GM12873 (cell line): Measurements from ENCODE around the gene TRIM10.

Experiments used
- TF ChIP-seq, protein P1 (sequence below): IDR thresholded peaks from 2 replicates; pipeline ENCODE4 v1.5.1; 2012; ENCODE audit warnings: low read depth, mild to moderate bottlenecking, moderate library complexity, low read length, control low read depth; ENCODE audit not compliant: insufficient read depth; ENCODE audit errors: missing control alignments

Gene TRIM10

GRCh38 chr6:30152016-30152673 is 8.9 kb downstream of the TRIM10 start:
- TF ChIP-seq, protein P1, sequence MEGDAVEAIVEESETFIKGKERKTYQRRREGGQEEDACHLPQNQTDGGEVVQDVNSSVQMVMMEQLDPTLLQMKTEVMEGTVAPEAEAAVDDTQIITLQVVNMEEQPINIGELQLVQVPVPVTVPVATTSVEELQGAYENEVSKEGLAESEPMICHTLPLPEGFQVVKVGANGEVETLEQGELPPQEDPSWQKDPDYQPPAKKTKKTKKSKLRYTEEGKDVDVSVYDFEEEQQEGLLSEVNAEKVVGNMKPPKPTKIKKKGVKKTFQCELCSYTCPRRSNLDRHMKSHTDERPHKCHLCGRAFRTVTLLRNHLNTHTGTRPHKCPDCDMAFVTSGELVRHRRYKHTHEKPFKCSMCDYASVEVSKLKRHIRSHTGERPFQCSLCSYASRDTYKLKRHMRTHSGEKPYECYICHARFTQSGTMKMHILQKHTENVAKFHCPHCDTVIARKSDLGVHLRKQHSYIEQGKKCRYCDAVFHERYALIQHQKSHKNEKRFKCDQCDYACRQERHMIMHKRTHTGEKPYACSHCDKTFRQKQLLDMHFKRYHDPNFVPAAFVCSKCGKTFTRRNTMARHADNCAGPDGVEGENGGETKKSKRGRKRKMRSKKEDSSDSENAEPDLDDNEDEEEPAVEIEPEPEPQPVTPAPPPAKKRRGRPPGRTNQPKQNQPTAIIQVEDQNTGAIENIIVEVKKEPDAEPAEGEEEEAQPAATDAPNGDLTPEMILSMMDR, result no peak

GRCh38 chr6:30151580-30151979 is 9.4 kb downstream of the TRIM10 start:
- TF ChIP-seq, protein P1, result no peak

DNA sequence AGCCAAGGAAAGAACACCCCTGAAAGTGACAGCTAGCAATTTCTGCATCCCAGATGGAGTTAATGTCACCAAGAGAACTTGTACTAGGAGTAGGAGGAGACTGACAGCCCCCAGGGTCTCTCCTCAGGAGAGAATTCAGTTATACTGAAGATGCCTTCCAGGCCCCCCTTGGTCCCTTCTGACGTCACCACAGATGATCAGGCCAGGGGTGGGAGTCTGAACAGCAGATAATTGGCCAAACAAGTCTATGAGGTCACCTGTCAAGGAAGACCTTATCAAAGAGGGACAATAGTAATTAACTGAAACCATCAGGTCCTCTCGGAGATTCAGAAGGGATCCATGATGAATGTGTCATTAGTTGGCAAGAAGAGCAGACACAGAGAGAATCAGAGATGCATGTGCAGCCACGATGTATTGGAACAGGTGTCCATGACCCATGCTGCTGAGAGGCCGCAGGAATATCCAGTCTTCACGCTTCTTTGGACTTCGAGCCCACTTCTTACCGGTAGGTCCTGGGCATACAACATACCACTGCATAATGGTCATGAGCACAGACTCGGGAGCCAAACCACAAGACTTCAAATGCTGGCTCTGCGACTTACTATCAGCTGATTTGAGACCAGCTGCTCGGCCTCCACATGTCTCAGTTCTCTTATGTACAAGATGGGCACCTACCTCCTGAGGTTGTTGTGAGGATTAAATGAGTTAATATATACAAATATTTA is 10.2 kb downstream of the TRIM10 start:
- TF ChIP-seq, protein P1, result no peak

- TF ChIP-seq, protein P1, result no peak
Observed at GRCh38 chr6:30149858-30150550, 11.0 kb downstream of the TRIM10 start.

DNA sequence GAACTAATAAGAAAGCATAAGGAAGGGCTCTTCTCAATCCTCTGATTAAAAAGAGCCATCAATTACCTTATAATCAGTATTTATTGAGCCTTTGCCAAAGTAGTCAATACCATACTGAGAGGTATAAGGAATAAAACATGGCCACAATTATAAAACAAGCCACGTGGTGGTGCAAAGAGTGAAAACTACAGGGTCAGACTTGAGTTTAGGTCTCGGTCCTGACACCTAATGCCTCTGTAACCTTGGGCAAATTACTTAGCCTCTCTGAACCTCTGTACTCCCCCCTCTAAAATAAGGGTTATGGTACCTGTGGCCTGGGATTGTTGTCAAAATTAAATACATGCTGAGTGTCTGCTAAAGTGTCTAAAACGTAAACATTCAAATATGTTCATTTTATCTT is 11.8 kb downstream of the TRIM10 start:
- TF ChIP-seq, protein P1, result no peak

DNA sequence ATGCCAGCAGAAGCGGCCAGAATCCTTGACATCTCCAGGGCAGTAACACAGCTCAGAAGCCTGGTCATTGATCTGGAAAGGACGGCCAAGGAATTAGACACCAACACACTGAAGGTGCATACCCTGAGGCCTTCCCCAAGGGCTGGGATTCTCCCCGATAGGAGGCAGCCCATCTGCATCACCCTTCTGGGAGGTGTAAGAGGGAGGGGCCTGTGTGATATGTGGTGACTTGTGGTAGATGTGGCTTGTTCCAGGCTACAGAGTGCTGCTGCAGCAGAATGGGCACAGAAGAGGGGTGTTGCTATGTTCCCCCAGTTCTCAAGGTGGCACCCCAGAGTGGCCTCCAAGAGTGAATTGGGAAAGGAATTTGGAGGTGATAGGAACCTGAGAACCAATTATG is 13.9 kb downstream of the TRIM10 start:
- TF ChIP-seq, protein P1, result no peak

GRCh38 chr6:30145818-30146217 is 15.2 kb downstream of the TRIM10 start:
- TF ChIP-seq, protein P1, result no peak
